A549 (cell line): ENCODE measurements around the gene CADM1. TPM values are rescaled to one million over a fixed set of nuclear protein-coding genes. Genes with fewer than 3 reads are reported as not detected.

Experiments used
- ATAC-seq, 2 experiments: fragments of 200-7000 bp in 1 of 2; fragments of >200 bp in 1 of 2; cut with Nextera tagmentation in 1 of 2; cut with Tn5 transposase in 1 of 2; 3 replicates each; pipeline versions ENCODE4 v1.8.0 to v1.9.1; 2018 to 2020; ENCODE audit warnings: mild to moderate bottlenecking in 1 of 2, moderate library complexity in 1 of 2
- CTCF ChIA-PET: fragments of 300-600 bp; sonication (Branson Sonifier 250); formaldehyde crosslinking; extraction: SDS; loops from one replicate; lab custom pipeline; 2021; ENCODE audit warnings: antibody characterized with exemption, inconsistent platforms; lab: Yijun Ruan, JAX
- POLR2A ChIA-PET: fragments of 350-600 bp; formaldehyde crosslinking; extraction: SDS; loops from one replicate; lab custom pipeline; 2021; ENCODE audit warnings: antibody characterized with exemption, inconsistent platforms; lab: Yijun Ruan, JAX
- DNase-seq, 2 experiments: peaks; one replicate each; pipeline versions ENCODE4 v3.0.0 to v3.0.0-alpha.2; 2011 to 2016; ENCODE audit warnings: low read depth in 1 of 2, low spot score in 1 of 2
- FAIRE-seq: peaks from 2 replicates; lab custom pipeline; 2011; peaks lifted over from hg19 to GRCh38; lab: Jason Lieb, UNC
- H3K27ac ChIP-seq, 2 experiments: fragments of >200 bp; sonication (Bioruptor Twin); formaldehyde crosslinking; 3 replicates each; pipeline ENCODE4 v1.5.1; 2016 to 2017
- H3K4me1 ChIP-seq: fragments of >200 bp; sonication (Bioruptor Twin); formaldehyde crosslinking; 3 replicates; pipeline ENCODE4 v1.6.1; 2016
- H3K4me2 ChIP-seq: fragments of >200 bp; sonication (Bioruptor Twin); formaldehyde crosslinking; 3 replicates; pipeline ENCODE4 v1.6.1; 2016
- H3K4me3 ChIP-seq: fragments of >200 bp; sonication (Bioruptor Twin); formaldehyde crosslinking; 3 replicates; pipeline ENCODE4 v1.5.1; 2016
- H3K9me3 ChIP-seq: fragments of >200 bp; sonication (Bioruptor Twin); formaldehyde crosslinking; 3 replicates; pipeline ENCODE4 v1.6.1; 2016
- CHD4 ChIP-seq: fragments of 200-600 bp; sonication (generic); IDR thresholded peaks from 2 replicates; pipeline ENCODE4 v1.6.1; 2016; ENCODE audit warnings: antibody characterized with exemption, mild to moderate bottlenecking, borderline replicate concordance
- EHMT2 ChIP-seq: fragments of 200-600 bp; sonication (generic); IDR thresholded peaks from 2 replicates; pipeline ENCODE4 v1.6.1; 2016; ENCODE audit warnings: antibody characterized with exemption, low read depth, mild to moderate bottlenecking, moderate library complexity
- EP300 ChIP-seq, 2 experiments: fragments of >200 bp; sonication (Bioruptor Twin); formaldehyde crosslinking; IDR thresholded peaks; 2 replicates in 1 of 2; 3 replicates in 1 of 2; pipeline ENCODE4 v1.6.1; 2016 to 2017
- FOXS1 ChIP-seq: fragments of 250-450 bp; sonication (Bioruptor Pico); IDR thresholded peaks from 2 replicates; pipeline ENCODE4 v1.5.0; 2020; ENCODE audit warnings: mild to moderate bottlenecking, moderate library complexity
- GATA3 ChIP-seq: IDR thresholded peaks from 2 replicates; pipeline ENCODE4 v1.6.1; 2012; ENCODE audit warnings: borderline replicate concordance
- HDAC2 ChIP-seq: fragments of 200-600 bp; sonication (generic); IDR thresholded peaks from 2 replicates; pipeline ENCODE4 v1.6.1; 2016
- HOXA7 ChIP-seq: fragments of 250-450 bp; sonication (Bioruptor Pico); IDR thresholded peaks from 2 replicates; pipeline ENCODE4 v1.5.0; 2020; ENCODE audit warnings: mild to moderate bottlenecking, moderate library complexity
- HOXB5 ChIP-seq: fragments of 250-450 bp; sonication (Bioruptor Pico); IDR thresholded peaks from 2 replicates; pipeline ENCODE4 v1.5.0; 2020; ENCODE audit warnings: mild to moderate bottlenecking, moderate library complexity
- JUN ChIP-seq, 2 experiments: fragments of >200 bp; sonication (Bioruptor Twin); formaldehyde crosslinking; IDR thresholded peaks; 2 replicates in 1 of 2; 3 replicates in 1 of 2; pipeline ENCODE4 v1.6.1; 2016 to 2017
- MAFK ChIP-seq: fragments of 450-650 bp; IDR thresholded peaks from 2 replicates; pipeline ENCODE4 v1.6.1; 2014; ENCODE audit not compliant: partially characterized antibody
- MAZ ChIP-seq: fragments of 150-350 bp; IDR thresholded peaks from 2 replicates; pipeline ENCODE4 v1.6.1; 2014; ENCODE audit warnings: antibody characterized with exemption, low read depth, low read length, borderline replicate concordance
- POLR2A ChIP-seq: IDR thresholded peaks from 2 replicates; pipeline ENCODE4 v1.6.1; 2012; ENCODE audit warnings: mild to moderate bottlenecking, low read length
- RARB ChIP-seq: fragments of 250-450 bp; sonication (Bioruptor Pico); IDR thresholded peaks from 2 replicates; pipeline ENCODE4 v1.8.0; 2021; ENCODE audit warnings: mild to moderate bottlenecking, moderate library complexity
- SREBF2 ChIP-seq: fragments of 450-650 bp; IDR thresholded peaks from 2 replicates; pipeline ENCODE4 v1.6.1; 2014; ENCODE audit warnings: mild to moderate bottlenecking, moderate library complexity
- WGBS: methylation state at CpG from one replicate; pipeline ENCODE4 v1.1.6; 2017; ENCODE audit errors: missing lambda C conversion rate; 5-methylcytosine and 5-hydroxymethylcytosine counted together
- polyA plus RNA-seq, 4 experiments: library from polyadenylated mRNA; depleted of rRNA in 3 of 4; stranded (reverse); fragments of >200 nt; fragmentation: RNase III in 1 of 4; extraction: RNeasy Plus Mini Kit Qiagen cat#74134 plus additional on column Dnase treatment in 1 of 4; gene quantifications; 2 replicates in 3 of 4; 3 replicates in 1 of 4; pipeline ENCODE4 v1.2.3, GENCODE V29; 2011 to 2017
- TF ChIP-seq, protein P1 (sequence below): fragments of 250-450 bp; sonication (Bioruptor Pico); IDR thresholded peaks from 2 replicates; pipeline ENCODE4 v1.5.0; 2020; ENCODE audit warnings: low read depth, mild to moderate bottlenecking, moderate library complexity
- TF ChIP-seq, protein P2 (sequence below): fragments of 450-650 bp; IDR thresholded peaks from 2 replicates; pipeline ENCODE4 v1.6.1; 2014; ENCODE audit warnings: antibody characterized with exemption
- TF ChIP-seq, protein P3 (sequence below): fragments of 150-350 bp; IDR thresholded peaks from 2 replicates; pipeline ENCODE4 v1.6.1; 2014; ENCODE audit warnings: low read depth, mild to moderate bottlenecking, low read length

Gene CADM1
- polyA plus RNA-seq, 2 of the 4 experiments (the other 2 are of a cell fraction), result 33.4 to 36.7 TPM

DNA sequence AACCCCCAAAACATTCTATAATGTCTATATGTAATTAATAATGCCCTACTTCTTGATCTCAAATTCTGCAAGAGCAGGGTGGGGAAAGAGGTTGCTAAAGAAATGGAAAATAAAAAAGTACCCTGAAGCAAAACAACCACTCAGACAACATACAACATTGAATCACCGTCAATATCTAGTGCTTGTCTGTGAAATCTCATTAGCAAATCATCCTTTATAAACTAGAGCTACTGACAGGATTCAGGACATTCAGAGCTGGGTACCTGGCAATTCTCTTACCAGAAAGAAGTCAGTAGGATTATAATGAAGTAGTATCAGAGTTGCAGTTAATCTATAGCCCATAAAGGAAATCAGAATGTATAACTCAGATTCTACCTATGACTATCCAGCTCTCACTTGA, 143.2 kb downstream of the CADM1 start:
- 84% methylated on average over 1 of the region's 1 CpG for WGBS
- ATAC-seq, result no peak
- peaks cover 19% of the 10 kb centered on the region; the same call in 2 of the 3 replicates for H3K4me1 ChIP-seq
- ChIA-PET POLR2A (no interaction called here), CTCF (no interaction called here)
- H3K4me2 ChIP-seq, result no peak overlapping the region
- TF ChIP-seq, protein P1, sequence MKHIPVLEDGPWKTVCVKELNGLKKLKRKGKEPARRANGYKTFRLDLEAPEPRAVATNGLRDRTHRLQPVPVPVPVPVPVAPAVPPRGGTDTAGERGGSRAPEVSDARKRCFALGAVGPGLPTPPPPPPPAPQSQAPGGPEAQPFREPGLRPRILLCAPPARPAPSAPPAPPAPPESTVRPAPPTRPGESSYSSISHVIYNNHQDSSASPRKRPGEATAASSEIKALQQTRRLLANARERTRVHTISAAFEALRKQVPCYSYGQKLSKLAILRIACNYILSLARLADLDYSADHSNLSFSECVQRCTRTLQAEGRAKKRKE (CRISPR knock-in tag), result no peak
- no peak for TF ChIP-seq FOXS1 (CRISPR knock-in tag)
- no peak for TF ChIP-seq JUN (IDR thresholded peaks at IDR 0.05)
- TF ChIP-seq RARB, result no peak
- no peak for TF ChIP-seq EP300 (IDR thresholded peaks at IDR 0.05)
- TF ChIP-seq, protein P2, sequence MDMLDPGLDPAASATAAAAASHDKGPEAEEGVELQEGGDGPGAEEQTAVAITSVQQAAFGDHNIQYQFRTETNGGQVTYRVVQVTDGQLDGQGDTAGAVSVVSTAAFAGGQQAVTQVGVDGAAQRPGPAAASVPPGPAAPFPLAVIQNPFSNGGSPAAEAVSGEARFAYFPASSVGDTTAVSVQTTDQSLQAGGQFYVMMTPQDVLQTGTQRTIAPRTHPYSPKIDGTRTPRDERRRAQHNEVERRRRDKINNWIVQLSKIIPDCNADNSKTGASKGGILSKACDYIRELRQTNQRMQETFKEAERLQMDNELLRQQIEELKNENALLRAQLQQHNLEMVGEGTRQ, result no peak
- TF ChIP-seq HOXB5 (CRISPR knock-in tag), result no peak
- no peak for TF ChIP-seq CHD4
- TF ChIP-seq GATA3, result no peak
- TF ChIP-seq, protein P3, sequence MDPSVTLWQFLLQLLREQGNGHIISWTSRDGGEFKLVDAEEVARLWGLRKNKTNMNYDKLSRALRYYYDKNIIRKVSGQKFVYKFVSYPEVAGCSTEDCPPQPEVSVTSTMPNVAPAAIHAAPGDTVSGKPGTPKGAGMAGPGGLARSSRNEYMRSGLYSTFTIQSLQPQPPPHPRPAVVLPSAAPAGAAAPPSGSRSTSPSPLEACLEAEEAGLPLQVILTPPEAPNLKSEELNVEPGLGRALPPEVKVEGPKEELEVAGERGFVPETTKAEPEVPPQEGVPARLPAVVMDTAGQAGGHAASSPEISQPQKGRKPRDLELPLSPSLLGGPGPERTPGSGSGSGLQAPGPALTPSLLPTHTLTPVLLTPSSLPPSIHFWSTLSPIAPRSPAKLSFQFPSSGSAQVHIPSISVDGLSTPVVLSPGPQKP, result no peak
- TF ChIP-seq MAZ, result no peak
- TF ChIP-seq SREBF2, result no peak
- no peak for TF ChIP-seq EHMT2
- no peak for TF ChIP-seq POLR2A
- TF ChIP-seq HDAC2, result no peak
- no peak for FAIRE-seq
- no peak overlapping the region for H3K4me3 ChIP-seq
- no peak for DNase-seq
- H3K27ac ChIP-seq, result no peak overlapping the region
- H3K9me3 ChIP-seq, result no peaks in the 10 kb centered on the region

DNA sequence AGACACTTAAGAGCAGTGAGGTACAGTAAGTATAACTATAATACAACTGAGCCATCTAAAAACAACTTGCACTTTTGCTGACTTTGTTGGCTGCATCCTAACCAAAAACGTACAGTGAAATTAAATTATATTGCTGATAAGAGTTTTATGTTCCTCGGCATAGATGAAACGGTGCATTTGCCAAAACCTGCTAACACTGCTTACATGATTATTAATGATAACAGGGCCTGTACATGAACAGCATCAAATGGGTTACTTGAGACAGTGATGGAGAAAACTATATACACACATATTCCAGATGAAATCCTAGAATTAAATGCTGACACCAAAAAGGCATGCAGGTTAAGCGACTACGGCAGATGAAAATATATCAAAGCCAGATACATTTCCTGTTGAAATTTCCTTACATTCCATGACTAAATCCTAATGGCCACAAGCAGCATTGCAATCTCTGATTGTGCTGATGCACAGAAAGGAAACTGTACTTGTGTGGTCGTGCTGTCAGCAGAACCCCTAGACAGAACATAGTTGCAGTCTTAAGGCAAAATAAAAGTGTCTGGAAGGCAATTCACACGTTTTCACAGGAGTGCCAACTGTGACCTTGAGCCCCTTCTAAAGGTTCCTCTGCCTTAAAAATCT, 143.9 kb downstream of the CADM1 start:
- FAIRE-seq, result no peak

DNA sequence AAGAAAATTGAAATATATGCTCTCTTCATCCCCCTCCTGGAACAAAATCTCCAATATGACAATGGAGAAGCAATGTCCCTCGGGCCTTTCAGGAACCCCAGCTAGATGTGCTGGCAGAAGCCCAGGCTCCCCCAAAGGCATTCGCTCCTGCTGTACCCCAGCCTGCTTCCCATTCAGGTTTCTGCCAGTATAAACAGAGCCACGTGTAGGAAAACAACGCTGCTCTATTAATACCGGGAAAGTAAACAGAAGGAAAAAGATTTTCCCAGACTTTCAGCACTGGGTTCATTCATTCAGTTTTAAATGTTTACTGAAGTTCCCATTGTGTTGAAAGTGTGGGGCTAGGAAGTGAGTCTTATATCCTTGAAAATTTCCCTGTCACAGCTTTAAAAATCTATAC, 147.1 kb downstream of the CADM1 start:
- no peak for DNase-seq
- no peak overlapping the region for H3K4me3 ChIP-seq
- 30% methylated on average over 5 of the region's 5 CpGs for WGBS
- H3K4me1 ChIP-seq, result peaks cover 5% of the 10 kb centered on the region; the same call in 1 of the 3 replicates
- no peak overlapping the region for H3K27ac ChIP-seq
- CTCF ChIA-PET, result interaction anchor here (1.2 kb wide), 1 partner anchor 12 kb away, joined by 3 read pairs; no protein-coding TSS in a partner anchor
- 0 out of 3 replicates have a peak overlapping the region, but pooled peaks have one; percentile 5 for H3K4me2 ChIP-seq
- POLR2A ChIA-PET, result no interaction called here
- no peak for FAIRE-seq
- no peaks in the 10 kb centered on the region for H3K9me3 ChIP-seq
- ATAC-seq, result no peak
- TF ChIP-seq, protein P2, result no peak

More for the DNA sequence above, 143.9 kb downstream of the CADM1 start:
- H3K9me3 ChIP-seq, result no peaks in the 10 kb centered on the region
- WGBS, result 73% methylated on average over 7 of the region's 7 CpGs
- peaks cover 17% of the 10 kb centered on the region; the same call in 2 of the 3 replicates for H3K4me1 ChIP-seq
- CTCF ChIA-PET, result no interaction called here
- H3K27ac ChIP-seq, result no peak overlapping the region
- H3K4me3 ChIP-seq, result no peak overlapping the region
- TF ChIP-seq HOXA7 (CRISPR knock-in tag) (no peak), MAFK (no peak)
- ATAC-seq (peak in 1 of 2 experiments; percentile 53; a peak in 1 of 6 replicates), DNase-seq (no peak)
- POLR2A ChIA-PET, result no interaction called here
- no peak overlapping the region for H3K4me2 ChIP-seq
